H9 (cell line): ENCODE data around the gene UQCRC2. TPM values are rescaled to one million over a fixed set of nuclear protein-coding genes. Genes with fewer than 3 reads are reported as not detected.

ENCODE experiments used
- DNase-seq: peaks from one replicate; pipeline ENCODE4 v3.0.0-alpha.2; 2017
- H2AFZ ChIP-seq: one replicate; pipeline ENCODE4 v1.6.1; 2013; ENCODE audit warnings: mild to moderate bottlenecking, low read length, control low read depth, moderate library complexity
- H2AK5ac ChIP-seq: 2 replicates; pipeline ENCODE4 v1.6.1; 2013; ENCODE audit warnings: low read length, control low read depth, mixed read lengths; ENCODE audit not compliant: insufficient read length
- H2BK120ac ChIP-seq: one replicate; pipeline ENCODE4 v1.6.1; 2013; ENCODE audit warnings: low read depth, mild to moderate bottlenecking, low read length, control low read depth, inconsistent platforms; ENCODE audit not compliant: poor library complexity, severe bottlenecking
- H2BK12ac ChIP-seq: 2 replicates; pipeline ENCODE4 v1.6.1; 2013; ENCODE audit warnings: low read length, control low read depth, mixed read lengths, low read depth; ENCODE audit not compliant: insufficient read length
- H2BK15ac ChIP-seq: 2 replicates; pipeline ENCODE4 v1.6.1; 2013; ENCODE audit warnings: low read depth, low read length, control low read depth
- H2BK20ac ChIP-seq: one replicate; pipeline ENCODE4 v1.6.1; 2013; ENCODE audit warnings: low read depth, mild to moderate bottlenecking, low read length, control low read depth, inconsistent platforms; ENCODE audit not compliant: poor library complexity, severe bottlenecking
- H2BK5ac ChIP-seq: 2 replicates; pipeline ENCODE4 v1.6.1; 2013; ENCODE audit warnings: low read length, control low read depth, mixed read lengths; ENCODE audit not compliant: insufficient read length
- H3K14ac ChIP-seq: 2 replicates; pipeline ENCODE4 v1.6.1; 2013; ENCODE audit warnings: low read length, control low read depth; ENCODE audit not compliant: insufficient read depth
- H3K18ac ChIP-seq: 2 replicates; pipeline ENCODE4 v1.6.1; 2013; ENCODE audit warnings: low read depth, mild to moderate bottlenecking, mixed read lengths, low read length, control low read depth; ENCODE audit not compliant: insufficient read length
- H3K23ac ChIP-seq: 2 replicates; pipeline ENCODE4 v1.6.1; 2013; ENCODE audit warnings: low read length, control low read depth, mixed read lengths, low read depth; ENCODE audit not compliant: insufficient read length
- H3K23me2 ChIP-seq: 2 replicates; pipeline ENCODE4 v1.6.1; 2013; ENCODE audit warnings: low read depth, mild to moderate bottlenecking, mixed read lengths, low read length, control low read depth; ENCODE audit not compliant: insufficient read length, poor library complexity, severe bottlenecking
- H3K27ac ChIP-seq: 2 replicates; pipeline ENCODE4 v1.5.1; 2013; ENCODE audit warnings: low read length, control low read depth, mixed read lengths, low read depth; ENCODE audit not compliant: insufficient read length
- H3K27me3 ChIP-seq: 2 replicates; pipeline ENCODE4 v1.6.1; 2013; ENCODE audit warnings: low read length, control low read depth, inconsistent platforms; ENCODE audit not compliant: insufficient read depth
- H3K4ac ChIP-seq: 2 replicates; pipeline ENCODE4 v1.6.1; 2013; ENCODE audit warnings: low read depth, mild to moderate bottlenecking, control low read depth, inconsistent platforms, low read length, moderate library complexity
- H3K4me1 ChIP-seq: 2 replicates; pipeline ENCODE4 v1.6.1; 2013; ENCODE audit warnings: low read length, control low read depth, inconsistent platforms; ENCODE audit not compliant: insufficient read depth
- H3K4me2 ChIP-seq: 2 replicates; pipeline ENCODE4 v1.6.1; 2013; ENCODE audit warnings: low read length, control low read depth, mixed read lengths; ENCODE audit not compliant: insufficient read length, insufficient read depth
- H3K56ac ChIP-seq: 2 replicates; pipeline ENCODE4 v1.6.1; 2013; ENCODE audit warnings: low read depth, mild to moderate bottlenecking, mixed read lengths, low read length, control low read depth; ENCODE audit not compliant: insufficient read length
- H3K79me1 ChIP-seq: 2 replicates; pipeline ENCODE4 v1.6.1; 2013; ENCODE audit warnings: low read depth, mild to moderate bottlenecking, moderate library complexity, low read length, control low read depth, inconsistent platforms; ENCODE audit not compliant: insufficient read depth, poor library complexity, severe bottlenecking
- H3K79me2 ChIP-seq: 2 replicates; pipeline ENCODE4 v1.6.1; 2013; ENCODE audit warnings: low read length, control low read depth, inconsistent platforms; ENCODE audit not compliant: insufficient read depth
- H3K9ac ChIP-seq: 2 replicates; pipeline ENCODE4 v1.6.1; 2013; ENCODE audit warnings: low read length, control low read depth, mixed read lengths; ENCODE audit not compliant: insufficient read length; ENCODE audit errors: extremely low read depth
- H3K9me3 ChIP-seq: one replicate; pipeline ENCODE4 v1.6.1; 2013; ENCODE audit warnings: low read depth, low read length, inconsistent platforms; ENCODE audit not compliant: control insufficient read depth
- H3T11ph ChIP-seq: one replicate; pipeline ENCODE4 v1.6.1; 2013; ENCODE audit warnings: mild to moderate bottlenecking, low read length, control low read depth, inconsistent platforms
- H4K20me1 ChIP-seq: one replicate; pipeline ENCODE4 v1.6.1; 2013; ENCODE audit not compliant: control insufficient read depth, insufficient read length, insufficient read depth
- H4K5ac ChIP-seq: 2 replicates; pipeline ENCODE4 v1.6.1; 2013; ENCODE audit warnings: low read depth, mild to moderate bottlenecking, mixed read lengths, low read length, control low read depth; ENCODE audit not compliant: insufficient read length
- H4K8ac ChIP-seq: replicated peaks from 2 replicates; pipeline ENCODE4 v1.6.1; 2013; ENCODE audit warnings: low read length, control low read depth, mixed read lengths, low read depth; ENCODE audit not compliant: insufficient read length
- H4K91ac ChIP-seq: 2 replicates; pipeline ENCODE4 v1.6.1; 2013; ENCODE audit warnings: low read depth, mild to moderate bottlenecking, moderate library complexity, mixed read lengths, low read length, control low read depth; ENCODE audit not compliant: insufficient read length
- H3K27ac Mint-ChIP-seq, 3 experiments: 2 replicates in 2 of 3; 3 replicates in 1 of 3; pipeline ENCODE4 v1.8.0; 2020 to 2021; ENCODE audit warnings: mixed read lengths in 3 of 3, mild to moderate bottlenecking in 1 of 3, moderate library complexity in 1 of 3
- H3K27me3 Mint-ChIP-seq: 2 replicates; pipeline ENCODE4 v1.8.0; 2021; ENCODE audit warnings: low read depth, mild to moderate bottlenecking, moderate library complexity, mixed read lengths
- H3K36me3 Mint-ChIP-seq, 3 experiments: 2 replicates in 2 of 3; 3 replicates in 1 of 3; pipeline ENCODE4 v1.8.0; 2020 to 2021; ENCODE audit warnings: low read depth in 3 of 3, mixed read lengths in 3 of 3; ENCODE audit not compliant: insufficient read depth in 1 of 3
- H3K4me1 Mint-ChIP-seq, 2 experiments: 2 replicates each; pipeline ENCODE4 v1.8.0; 2020; ENCODE audit warnings: mixed read lengths in 2 of 2
- H3K4me3 Mint-ChIP-seq, 2 experiments: 2 replicates in 1 of 2; 3 replicates in 1 of 2; pipeline ENCODE4 v1.8.0; 2020 to 2021; ENCODE audit warnings: mild to moderate bottlenecking in 2 of 2, mixed read lengths in 2 of 2, moderate library complexity in 1 of 2
- H3K9me3 Mint-ChIP-seq, 2 experiments: 2 replicates in 1 of 2; 3 replicates in 1 of 2; pipeline ENCODE4 v1.8.0; 2020; ENCODE audit warnings: mild to moderate bottlenecking in 2 of 2, mixed read lengths in 2 of 2, moderate library complexity in 1 of 2
- CTCF ChIP-seq: fragments of 200-600 bp; sonication (generic); conservative IDR thresholded peaks from 3 replicates; pipeline ENCODE4 v1.8.0; 2021; ENCODE audit warnings: antibody characterized with exemption, mild to moderate bottlenecking
- WGBS: extraction: QIAGEN DNeasy Blood & Tissue Kit; methylation state at CpG from one replicate; pipeline ENCODE4 v1.1.7; 2013; ENCODE audit warnings: missing lambda C conversion rate, low lambda C conversion rate, mixed read lengths; ENCODE audit not compliant: insufficient read length; ENCODE audit errors: extremely low coverage; 5-methylcytosine and 5-hydroxymethylcytosine counted together
- total RNA-seq: library from RNA; stranded (reverse); gene quantifications from 2 replicates; pipeline ENCODE4 v1.2.1, GENCODE V29; 2021

The UQCRC2 gene
- total RNA-seq, 1 experiment from 2014 or later = 228 TPM

- Histone ChIP-seq H4K91ac (no peak overlapping the region), H3K18ac (no peak overlapping the region), H2BK120ac (no peak overlapping the region), H2BK12ac (no peak overlapping the region), H3K27ac (no peak overlapping the region), H3K27me3 (no peaks in the 10 kb centered on the region; the same call in 1 of the 2 replicates), H3K4me2 (peak overlapping the region; percentile 92), H3K4ac (no peak overlapping the region), H3K9ac (no peak overlapping the region), H3K23me2 (peaks cover 17% of the 10 kb centered on the region), H3K79me2 (peaks cover 2% of the 10 kb centered on the region; the same call in 1 of the 2 replicates), H2BK20ac (no peak overlapping the region), H4K8ac (no peak overlapping the region), H4K20me1 (no peaks in the 10 kb centered on the region), H2BK15ac (no peak overlapping the region), H3K56ac (no peak overlapping the region), H3K23ac (no peak overlapping the region), H4K5ac (no peak overlapping the region), H3K9me3 (no peaks in the 10 kb centered on the region), H2BK5ac (no peak overlapping the region), H3K79me1 (no peaks in the 10 kb centered on the region), H3K4me1 (peaks cover 3% of the 10 kb centered on the region; the same call in 1 of the 2 replicates), H3T11ph (no peak overlapping the region), H2AK5ac (no peak overlapping the region), H3K14ac (no peak overlapping the region), H2AFZ (no peak overlapping the region)
- Mint-ChIP-seq H3K9me3 (no peaks in the 10 kb centered on the region; a peak in 1 of 5 replicates), H3K4me3 (peak overlapping the region; percentile 77 to 83), H3K4me1 (peaks cover 15% of the 10 kb centered on the region in 2 experiments), H3K36me3 (no peaks in the 10 kb centered on the region), H3K27ac (no peak overlapping the region), H3K27me3 (peaks cover 19% of the 10 kb centered on the region)
- TF ChIP-seq CTCF = no peak
- WGBS = no CpG with 5 or more reads among the region's 6 CpGs
- DNase-seq = no peak
Measured at GRCh38 chr16:22006636-22007035, 53.5 kb downstream of the UQCRC2 start.
